AG08395 (cell line): ENCODE data around the gene PANX1.

Source experiments
- DNase-seq: peaks from one replicate; pipeline ENCODE4 v3.0.0; 2012; ENCODE audit warnings: mixed read lengths, low spot score

PANX1 gene

DNA sequence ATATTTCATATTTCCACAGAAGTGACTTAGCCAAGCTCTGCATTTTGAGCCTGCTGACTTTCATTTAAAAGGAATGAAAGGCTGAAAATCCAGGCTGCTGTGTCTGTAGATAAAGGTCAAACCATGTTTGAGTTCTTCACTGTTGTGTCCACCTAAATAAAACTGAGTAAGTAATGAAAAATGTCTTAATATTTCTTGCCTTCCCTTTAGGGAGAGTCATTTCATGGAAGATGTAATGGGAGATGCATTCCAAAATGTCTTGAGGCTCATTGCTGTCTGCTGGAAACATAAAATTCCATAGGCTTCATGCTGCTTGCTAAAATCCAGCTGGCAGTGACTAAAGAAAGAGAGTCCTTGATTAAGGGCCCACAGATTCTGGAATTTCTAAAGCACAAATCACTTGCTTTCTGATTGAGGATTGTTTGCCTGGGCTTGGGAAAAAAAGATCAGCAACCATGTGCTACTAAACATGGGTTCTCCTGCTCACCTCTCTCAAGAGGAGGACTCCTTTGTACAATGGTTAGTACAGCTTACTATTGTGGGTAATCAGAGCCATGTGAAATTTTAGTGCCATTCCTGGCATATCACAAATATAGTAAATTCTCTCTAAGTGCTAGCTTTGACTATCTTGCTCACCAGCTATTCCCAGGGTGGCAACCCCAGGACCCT, 56.9 kb downstream of the PANX1 start:
- peak; percentile 51 for DNase-seq

DNA sequence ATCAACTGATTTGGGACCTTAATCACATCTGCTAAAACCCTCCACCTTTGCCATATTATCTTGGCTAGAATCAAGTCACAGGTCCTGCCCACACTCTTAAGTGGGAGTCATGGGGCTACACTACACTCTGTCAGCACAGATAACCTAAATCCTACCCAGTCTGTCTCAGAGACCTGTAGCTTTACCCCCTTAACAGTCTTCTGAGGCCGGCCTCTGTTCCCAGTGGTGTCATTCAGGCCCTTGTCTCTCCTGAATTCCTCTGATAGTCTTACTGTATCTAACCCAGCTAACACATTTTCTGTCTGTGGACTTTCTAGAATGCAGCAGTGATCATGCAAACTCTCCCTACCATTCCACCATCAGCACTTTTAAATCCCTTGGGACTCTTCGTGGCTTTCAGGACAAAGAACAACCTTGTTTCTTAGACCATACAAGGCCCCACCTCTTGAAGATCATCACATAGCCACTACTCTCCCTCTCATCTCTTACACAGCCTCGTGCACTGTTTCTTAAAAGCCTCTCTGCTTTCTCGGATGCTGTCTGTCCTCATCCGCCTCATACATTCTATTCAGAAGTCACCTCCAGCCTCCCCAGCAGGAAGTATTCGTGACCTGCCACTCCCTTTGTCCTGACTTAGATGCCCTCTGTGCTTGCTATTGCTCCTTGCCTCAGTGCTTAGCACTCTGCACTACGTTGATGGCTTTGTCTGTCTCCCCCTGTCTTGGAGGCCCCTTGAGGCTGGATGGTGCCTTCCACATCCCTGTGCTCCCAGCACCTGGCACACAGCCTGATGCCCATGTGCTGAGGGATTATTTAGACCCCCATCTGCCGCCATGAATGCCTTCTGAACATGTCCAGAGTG, 57.9 kb downstream of the PANX1 start:
- no peak for DNase-seq

DNA sequence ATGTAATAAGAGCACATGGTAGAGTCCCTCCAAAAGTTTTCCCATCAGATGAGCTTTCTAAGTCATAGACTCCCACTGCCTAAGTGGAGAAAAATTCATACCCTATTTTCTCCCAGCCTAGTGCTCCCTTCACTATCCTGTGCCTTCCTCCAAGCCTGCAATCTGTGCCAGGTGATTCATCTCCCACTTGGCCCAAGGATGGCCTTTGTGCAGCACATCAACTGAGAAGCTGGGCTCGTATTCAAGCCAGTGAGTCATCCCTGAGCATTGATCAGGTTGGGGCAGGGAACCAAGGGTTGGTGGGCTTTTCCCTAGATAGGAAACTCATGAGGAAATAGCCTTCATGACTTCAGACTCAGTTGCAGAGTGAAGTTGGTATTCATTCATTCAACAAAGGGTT, 64.6 kb downstream of the PANX1 start:
- DNase-seq, result peak; percentile 85

DNA sequence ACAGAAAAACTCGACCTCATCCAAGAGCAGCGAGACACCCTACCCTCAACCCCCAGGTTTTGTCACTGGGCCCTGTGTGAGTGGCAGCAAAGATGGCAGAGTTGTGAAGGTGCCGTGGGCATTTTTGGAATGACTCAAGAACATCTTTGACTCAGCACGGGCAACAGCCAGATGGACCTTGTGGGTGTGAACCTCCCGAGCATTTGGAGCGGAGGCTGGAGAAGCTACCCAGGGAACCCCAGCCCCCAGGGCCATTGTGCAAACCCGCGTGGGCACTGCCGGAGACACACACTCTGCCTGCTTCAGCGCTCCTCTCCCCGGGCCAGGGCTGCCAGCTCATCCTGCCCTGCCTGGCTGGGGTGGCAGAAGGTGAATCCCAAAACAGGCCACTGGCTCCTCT, 66.1 kb downstream of the PANX1 start:
- DNase-seq, result no peak

DNA sequence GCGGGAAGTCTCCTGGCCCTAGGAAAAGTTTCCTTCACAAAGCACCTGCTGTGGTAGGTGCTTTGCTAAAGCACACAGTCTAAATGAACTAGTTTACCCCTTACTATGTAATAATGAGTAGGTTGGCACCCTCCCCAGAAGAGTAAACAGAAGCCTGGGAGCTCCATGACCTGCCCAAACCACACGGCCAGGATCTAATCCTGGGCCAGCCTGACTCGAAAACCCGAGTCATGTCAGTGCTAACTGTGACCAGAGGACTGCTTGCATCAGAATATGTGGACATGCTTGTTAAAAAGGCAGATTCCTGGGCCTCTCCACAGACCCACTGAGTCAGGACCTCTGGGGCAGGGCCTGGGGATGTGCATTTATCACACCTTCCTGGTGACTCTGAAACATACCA, 67.7 kb downstream of the PANX1 start:
- DNase-seq, result no peak

DNA sequence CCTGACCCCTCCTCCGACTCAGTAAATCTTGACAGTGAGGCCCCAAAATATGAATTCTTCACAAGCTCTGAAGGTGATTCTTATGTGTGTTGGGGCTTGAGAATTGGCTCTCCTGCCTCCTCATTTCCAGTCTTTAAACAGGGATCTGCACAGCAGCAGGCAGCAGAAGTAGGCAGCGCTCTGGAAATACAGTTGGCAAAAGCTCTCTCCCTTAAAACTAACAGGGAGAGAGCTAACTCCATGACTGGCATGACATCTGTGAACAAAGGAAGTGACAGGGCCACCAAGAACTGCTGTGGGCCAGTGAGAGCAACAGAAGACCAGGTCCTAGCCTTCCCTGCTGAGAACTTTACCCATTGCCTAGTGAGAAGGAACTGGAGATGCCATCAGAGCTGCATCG, 70.1 kb downstream of the PANX1 start:
- DNase-seq, result no peak

DNA sequence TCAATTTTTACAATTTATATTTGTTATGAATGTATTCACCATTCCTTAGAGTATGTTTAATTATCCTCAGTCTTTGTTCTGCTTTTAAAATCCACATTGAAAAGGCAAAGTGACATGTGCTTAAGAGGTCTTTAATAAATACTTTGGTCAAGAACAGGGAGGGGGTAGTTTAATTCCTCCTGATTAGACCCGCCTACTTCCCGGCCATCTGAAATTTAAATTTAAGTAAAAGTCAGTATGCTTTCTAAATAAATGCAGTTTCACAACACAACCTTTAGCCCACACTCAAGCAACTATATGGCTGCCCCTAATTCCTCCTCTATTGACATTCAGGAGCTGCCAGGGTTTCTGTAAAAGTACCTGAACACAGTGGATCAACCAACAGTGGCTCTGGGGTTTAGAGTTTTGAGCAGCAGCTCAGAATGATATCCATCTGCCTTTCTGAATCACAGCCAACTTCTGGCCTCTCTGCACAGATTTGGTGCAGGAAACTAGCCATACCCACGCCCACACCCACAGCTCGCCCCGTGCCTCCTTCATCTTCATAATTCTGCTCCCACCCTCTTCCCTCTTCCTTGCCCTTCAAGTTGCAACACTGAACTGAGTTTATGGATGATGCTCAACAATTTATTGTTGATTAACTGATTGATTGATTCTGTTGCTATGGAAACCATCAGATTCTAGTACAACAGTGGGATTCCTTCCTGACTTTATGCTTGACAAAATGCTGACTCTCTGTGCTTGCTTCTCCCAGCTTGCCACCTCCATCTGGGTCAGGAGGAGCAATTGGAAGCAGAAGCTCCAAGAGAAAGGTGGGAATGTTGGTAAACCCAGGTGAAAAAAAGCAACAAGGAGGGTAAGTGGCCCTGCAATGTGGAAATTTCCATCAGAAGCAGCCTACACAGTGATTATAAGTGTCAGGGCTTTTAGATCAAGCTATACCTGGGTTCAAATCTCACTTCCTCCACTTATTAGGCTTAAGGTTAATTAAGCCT, 70.8 kb downstream of the PANX1 start:
- peak; percentile 20 for DNase-seq

DNA sequence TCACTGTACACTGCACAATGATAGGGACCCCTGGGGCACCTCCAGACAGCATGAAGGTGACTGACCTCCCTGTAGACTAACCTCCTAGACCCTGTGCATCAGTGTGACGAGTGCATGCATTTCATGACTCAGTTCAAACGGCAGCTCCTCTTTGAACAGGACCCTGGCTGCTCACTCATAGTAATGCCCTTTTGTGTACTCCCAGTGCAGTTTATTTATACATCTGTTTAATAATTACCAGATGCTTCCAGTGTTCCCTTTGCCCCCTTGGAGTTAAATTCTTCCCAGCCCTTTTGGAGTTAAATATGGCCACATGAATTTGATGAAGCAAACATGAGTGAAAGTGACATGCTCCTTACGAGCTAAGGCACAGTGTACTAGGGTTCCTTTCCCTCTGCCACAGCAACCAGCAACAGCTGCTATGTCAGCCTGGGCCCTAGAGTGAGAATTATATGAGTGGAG, 72.4 kb downstream of the PANX1 start:
- peak; percentile 37 for DNase-seq

DNA sequence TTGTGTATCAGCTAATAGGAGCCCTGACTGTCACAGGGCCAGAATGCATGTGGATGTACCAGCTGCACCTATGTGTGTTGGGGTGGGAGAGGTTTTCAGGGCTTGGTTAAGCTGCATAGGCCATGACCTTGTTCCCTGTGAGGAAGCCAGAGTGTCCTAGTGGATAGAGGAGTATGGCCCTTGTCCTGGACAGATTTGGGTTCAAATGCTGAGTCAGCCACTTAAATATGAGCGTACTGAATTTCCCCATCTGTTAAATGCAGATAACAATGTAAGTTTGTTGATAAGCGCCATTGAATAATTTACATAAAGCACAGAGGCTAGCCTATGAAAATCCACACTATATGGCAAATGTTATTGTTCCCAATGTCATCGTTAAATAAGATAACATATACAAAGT, 74.4 kb downstream of the PANX1 start:
- DNase-seq, result no peak

DNA sequence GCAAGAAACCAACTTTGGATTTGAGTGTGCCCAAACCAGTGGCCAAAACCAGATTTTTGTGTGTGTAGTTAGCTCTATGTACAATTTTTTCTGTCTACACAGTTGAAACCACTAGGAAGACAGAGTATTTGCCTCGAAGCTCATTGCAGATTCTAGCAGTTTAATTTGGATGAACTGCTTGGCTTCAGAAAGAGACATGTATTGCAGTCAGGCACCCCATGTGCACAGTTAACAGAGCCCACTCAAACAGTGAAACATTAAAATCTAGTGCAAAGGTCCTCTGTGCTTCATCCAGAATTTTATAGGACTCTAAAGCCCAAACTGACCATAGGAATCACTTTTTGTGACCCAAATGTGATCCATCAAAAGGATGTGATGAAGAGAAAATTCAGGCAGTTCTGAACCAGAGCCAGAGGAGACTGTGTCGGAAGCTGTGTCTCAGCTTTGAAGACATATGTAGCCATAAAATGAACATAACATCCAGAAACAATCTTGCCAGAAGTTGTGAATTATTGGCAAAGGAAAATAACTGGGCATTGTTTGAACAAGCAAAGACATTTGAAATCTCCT, 82.7 kb downstream of the PANX1 start:
- DNase-seq, result no peak

DNA sequence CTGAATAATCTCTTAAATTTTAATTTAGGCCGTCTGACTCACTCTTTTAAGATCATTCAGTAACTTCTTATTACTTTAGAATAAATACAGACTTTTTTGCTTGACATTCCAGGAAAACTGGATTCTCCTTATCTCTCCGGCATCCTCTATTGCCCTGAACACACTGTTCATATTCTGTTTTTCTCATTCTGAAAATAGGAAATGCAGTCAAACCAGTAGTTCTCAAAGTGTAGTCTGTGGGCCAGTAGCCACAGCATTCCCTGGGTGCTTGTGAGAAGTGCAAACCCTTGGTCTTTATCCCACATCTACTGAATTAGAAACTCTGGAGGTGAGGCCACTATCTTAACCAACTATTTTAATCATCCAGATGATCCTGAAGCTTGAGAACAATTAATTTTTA, 84.3 kb downstream of the PANX1 start:
- DNase-seq, result no peak

DNA sequence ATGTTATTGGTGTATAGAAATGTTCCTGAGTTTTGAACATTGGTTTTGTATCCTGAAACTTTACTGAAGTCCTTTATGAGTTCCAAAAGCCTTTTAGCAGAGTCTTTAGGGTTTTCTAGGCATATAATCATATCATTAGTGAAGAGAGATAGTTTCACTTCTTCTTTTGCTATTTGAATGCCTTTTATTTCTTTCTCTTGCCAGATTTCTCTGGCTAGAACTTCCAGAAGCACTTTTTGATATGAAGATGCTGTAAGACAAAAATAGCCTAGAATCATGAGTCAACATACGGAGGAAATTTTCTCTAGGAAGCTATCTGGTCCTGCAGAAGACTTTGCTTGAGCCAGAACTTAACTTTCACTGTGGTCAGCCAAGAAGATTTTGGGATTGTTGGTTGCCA, 89.1 kb downstream of the PANX1 start:
- DNase-seq, result no peak

DNA sequence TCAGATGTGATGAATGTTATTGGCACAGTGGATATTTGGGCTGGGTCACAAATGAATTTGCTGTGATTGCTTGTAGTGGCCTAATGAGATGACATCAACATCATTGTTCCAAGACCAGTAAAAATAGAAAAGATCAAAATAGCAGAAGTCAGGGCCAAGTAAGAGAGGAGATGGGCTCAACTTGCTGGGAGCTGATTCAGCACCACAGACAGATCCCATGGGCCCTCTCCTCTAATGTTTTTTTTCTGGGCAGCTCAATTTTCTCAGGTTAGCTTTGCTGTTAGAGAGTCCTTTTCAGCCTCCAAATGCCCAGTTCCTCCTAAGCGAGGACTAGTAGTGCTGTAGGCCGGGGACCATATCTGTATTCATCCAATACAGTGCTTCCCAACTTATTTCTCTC, 89.7 kb downstream of the PANX1 start:
- no peak for DNase-seq

DNA sequence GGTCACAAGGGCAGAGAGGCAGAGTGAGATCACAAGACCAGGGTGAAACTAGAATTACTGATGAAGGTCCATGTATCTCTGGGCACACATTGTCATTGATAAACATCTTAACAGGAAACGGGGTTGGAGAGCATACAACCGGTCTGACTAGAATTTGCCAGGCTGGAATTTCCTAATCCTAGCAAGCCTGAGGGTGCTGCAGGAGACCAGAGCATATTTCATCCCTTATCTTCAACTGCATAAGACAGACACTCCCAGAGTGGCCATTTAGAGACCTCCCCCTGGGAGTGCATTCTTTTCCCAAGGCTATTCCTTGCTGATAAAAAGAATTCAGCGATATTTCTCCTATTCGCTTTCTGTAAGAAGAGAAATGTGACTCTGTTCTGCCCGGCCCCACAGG, 91.1 kb downstream of the PANX1 start:
- no peak for DNase-seq

DNA sequence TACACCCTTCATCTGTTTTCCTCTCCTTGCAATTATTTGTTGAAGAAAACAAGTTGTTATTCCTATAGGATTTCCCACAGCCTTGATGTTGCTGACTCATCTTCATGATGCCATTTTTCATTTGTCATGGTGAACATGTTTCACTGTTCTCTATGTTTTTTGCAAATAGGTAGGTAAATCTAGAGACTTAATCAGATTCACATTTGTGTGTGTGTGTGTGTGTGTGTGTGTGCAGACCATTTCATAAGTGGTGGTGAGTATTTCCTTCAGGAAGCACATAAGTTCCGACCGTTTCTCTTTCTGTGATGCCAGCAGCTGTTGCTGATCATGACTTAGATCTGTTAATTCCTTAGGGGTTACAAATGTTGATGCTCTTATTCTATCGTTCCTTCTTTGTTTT, 95.4 kb downstream of the PANX1 start:
- no peak for DNase-seq
